RKO (cell line): ENCODE results near the gene MAPK8.
"Not testable (repeated sequence)": the region's sequence is repeated elsewhere in the genome, so short reads cannot be mapped to it uniquely, and the experiment has no call there.

ENCODE experiments used
- DNase-seq: peaks from one replicate; pipeline ENCODE4 v3.0.0-alpha.2; 2016; ENCODE audit warnings: low spot score

Gene MAPK8

GRCh38 chr10:48418189-48418788 lies 111.8 kb downstream of the MAPK8 start:
- no peak for DNase-seq

GRCh38 chr10:48419714-48420113 lies 113.2 kb downstream of the MAPK8 start:
- no peak for DNase-seq

- DNase-seq: not testable (repeated sequence)
These were observed 115.4 kb downstream of the MAPK8 start for GRCh38 chr10:48421862-48422261.

- no peak for DNase-seq
These were observed 117.4 kb downstream of the MAPK8 start for GRCh38 chr10:48423884-48424283.

GRCh38 chr10:48428896-48429295 lies 122.4 kb downstream of the MAPK8 start:
- DNase-seq: no peak

GRCh38 chr10:48429309-48429708 lies 122.8 kb downstream of the MAPK8 start:
- no peak for DNase-seq

- DNase-seq: no peak
These were observed 124.0 kb downstream of the MAPK8 start for GRCh38 chr10:48430402-48430993.

- DNase-seq: no peak
These were observed 125.4 kb downstream of the MAPK8 start for GRCh38 chr10:48431871-48432270.

- DNase-seq: no peak
These were observed 131.1 kb downstream of the MAPK8 start for GRCh38 chr10:48437546-48437945.

- DNase-seq: no peak
These were observed 132.6 kb downstream of the MAPK8 start for GRCh38 chr10:48439031-48439430.

- no peak for DNase-seq
These were observed 133.1 kb downstream of the MAPK8 start for GRCh38 chr10:48439581-48440041.

- DNase-seq: no peak
These were observed 134.3 kb downstream of the MAPK8 start for GRCh38 chr10:48440771-48441170.

GRCh38 chr10:48442090-48442808 lies 135.8 kb downstream of the MAPK8 start:
- no peak for DNase-seq

GRCh38 chr10:48442809-48443177 lies 136.3 kb downstream of the MAPK8 start:
- DNase-seq: no peak

GRCh38 chr10:48444266-48444665 lies 137.8 kb downstream of the MAPK8 start:
- DNase-seq: peak; percentile 77

- DNase-seq: no peak
These were observed 138.7 kb downstream of the MAPK8 start for GRCh38 chr10:48444861-48445841.

- no peak for DNase-seq
These were observed 139.5 kb downstream of the MAPK8 start for GRCh38 chr10:48445932-48446331.

GRCh38 chr10:48446785-48447184 lies 140.3 kb downstream of the MAPK8 start:
- DNase-seq: no peak

- no peak for DNase-seq
These were observed 141.1 kb downstream of the MAPK8 start for GRCh38 chr10:48447356-48448215.

- peak; percentile 89 for DNase-seq
These were observed 142.3 kb downstream of the MAPK8 start for GRCh38 chr10:48448796-48449195.
